Fibroblast of lung (primary cell): ENCODE measurements around the gene RIN3. TPM values are rescaled to one million over a fixed set of nuclear protein-coding genes. Genes with fewer than 3 reads are reported as not detected.

Experiments
- DNase-seq, 2 donors: peaks; one replicate each; pipeline versions ENCODE4 v3.0.0 to v3.0.0-alpha.2; 2010; ENCODE audit warnings: low read depth in 2 of 2
- H2AFZ ChIP-seq: 2 replicates; pipeline ENCODE4 v1.5.1; 2012; ENCODE audit warnings: low read length, control low read depth, inconsistent platforms
- H3K27ac ChIP-seq: 2 replicates; pipeline ENCODE4 v1.5.1; 2011; ENCODE audit warnings: low read length, control low read depth; ENCODE audit not compliant: insufficient read depth
- H3K27me3 ChIP-seq: 2 replicates; pipeline ENCODE4 v1.5.1; 2011; ENCODE audit warnings: mild to moderate bottlenecking, low read length; ENCODE audit not compliant: control insufficient read depth, insufficient read depth
- H3K36me3 ChIP-seq: 2 replicates; pipeline ENCODE4 v1.5.1; 2011; ENCODE audit warnings: low read length; ENCODE audit not compliant: control insufficient read depth, insufficient read depth
- H3K4me1 ChIP-seq: 2 replicates; pipeline ENCODE4 v1.5.1; 2011; ENCODE audit warnings: low read length; ENCODE audit not compliant: control insufficient read depth, insufficient read depth; ENCODE audit errors: extremely low read depth
- H3K4me2 ChIP-seq: 2 replicates; pipeline ENCODE4 v1.5.1; 2011; ENCODE audit warnings: low read length, control low read depth; ENCODE audit not compliant: insufficient read depth; ENCODE audit errors: extremely low read depth
- H3K4me3 ChIP-seq, 4 experiments: fragments of 200-600 bp in 1 of 4; sonication (generic) in 1 of 4; replicated peaks in 1 of 4; 2 replicates each; pipeline ENCODE4 v1.5.1; 2011 to 2016; ENCODE audit warnings: low read length in 4 of 4, low read depth in 3 of 4, mild to moderate bottlenecking in 3 of 4, control low read depth in 2 of 4, inconsistent platforms in 1 of 4, mixed read lengths in 1 of 4; ENCODE audit not compliant: insufficient read depth in 1 of 4; ENCODE audit errors: control extremely low read depth in 1 of 4
- H3K79me2 ChIP-seq: 2 replicates; pipeline ENCODE4 v1.5.1; 2012; ENCODE audit warnings: mild to moderate bottlenecking, low read length, inconsistent platforms; ENCODE audit not compliant: control insufficient read depth, insufficient read depth
- H3K9ac ChIP-seq: 2 replicates; pipeline ENCODE4 v1.5.1; 2011; ENCODE audit warnings: mild to moderate bottlenecking, low read length, control low read depth; ENCODE audit not compliant: insufficient read depth
- H3K9me3 ChIP-seq: 2 replicates; pipeline ENCODE4 v1.5.1; 2012; ENCODE audit warnings: low read depth, low read length; ENCODE audit not compliant: control insufficient read depth, insufficient read depth
- H4K20me1 ChIP-seq: 2 replicates; pipeline ENCODE4 v1.5.1; 2011; ENCODE audit warnings: low read length; ENCODE audit not compliant: control insufficient read depth, insufficient read depth; ENCODE audit errors: extremely low read depth
- CTCF ChIP-seq, 2 donors: IDR thresholded peaks in 1 of 2; conservative IDR thresholded peaks in 1 of 2; 1 replicate in 1 of 2; 2 replicates in 1 of 2; pipeline ENCODE4 v1.5.1; 2011 to 2012; ENCODE audit warnings: low read length in 2 of 2, control low read depth in 1 of 2, inconsistent platforms in 1 of 2, low read depth in 1 of 2, mild to moderate bottlenecking in 1 of 2
- EZH2 ChIP-seq: IDR thresholded peaks from 2 replicates; pipeline ENCODE4 v1.5.1; 2012; ENCODE audit warnings: low read length, control low read depth, mild to moderate bottlenecking; ENCODE audit errors: missing control alignments
- polyA plus RNA-seq, 2 donors: library from polyadenylated mRNA; depleted of rRNA in 1 of 2; stranded (reverse) in 1 of 2; unstranded in 1 of 2; fragments of >200 nt; gene quantifications; 2 replicates each; pipeline ENCODE4 v1.2.1, GENCODE V29; 2011 to 2012; ENCODE audit warnings: missing spikeins in 1 of 2
- total RNA-seq: library from RNA; depleted of rRNA; stranded (reverse); fragments of >200 nt; gene quantifications from 2 replicates; pipeline ENCODE4 v1.2.1, GENCODE V29; 2014

The RIN3 gene
- total and polyA plus RNA-seq, 2 donors (not counting 1 experiment from before 2014, with no cell fraction given) = 8.9 to 9.2 TPM

DNA sequence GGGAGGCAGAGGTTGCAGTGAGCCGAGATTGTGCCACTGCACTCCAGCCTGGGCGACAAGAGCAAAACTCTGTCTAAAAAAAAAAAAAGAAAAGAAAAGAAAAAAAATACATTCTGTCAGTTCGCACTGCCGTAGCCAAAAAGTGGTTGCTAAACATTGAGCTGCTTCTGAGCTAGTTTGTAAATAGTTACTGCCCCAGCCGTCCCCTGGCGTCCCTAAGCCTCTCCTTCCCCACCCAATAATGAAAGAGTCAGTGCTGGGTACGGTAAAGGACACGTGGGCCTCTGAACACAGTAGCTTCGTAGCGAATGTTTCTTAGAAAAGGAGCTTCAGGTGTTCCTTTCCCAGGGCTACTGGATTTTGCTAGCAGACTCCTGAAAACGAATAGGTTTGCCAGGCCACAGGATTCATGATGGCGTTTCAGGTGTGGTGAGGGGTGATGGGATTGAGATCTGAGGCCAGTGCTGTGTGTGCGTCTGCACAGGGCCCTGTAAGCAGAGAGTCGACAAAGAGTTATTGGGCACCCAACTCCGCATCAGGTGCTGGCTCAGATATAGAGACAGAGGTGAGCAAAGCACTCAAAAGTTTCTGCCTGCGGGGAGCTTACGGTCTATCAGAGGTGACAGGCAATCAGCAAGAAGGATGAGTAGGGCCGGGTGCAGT is 140.8 kb downstream of the RIN3 start:
- Histone ChIP-seq H3K36me3 (peaks cover 19% of the 10 kb centered on the region), H4K20me1 (no peaks in the 10 kb centered on the region), H3K4me1 (peaks cover 9% of the 10 kb centered on the region), H3K79me2 (no peaks in the 10 kb centered on the region), H2AFZ (no peak overlapping the region), H3K27me3 (no peaks in the 10 kb centered on the region), H3K27ac (no peak overlapping the region), H3K9ac (no peak overlapping the region), H3K4me3 (no peak overlapping the region), H3K4me2 (no peak overlapping the region), H3K9me3 (no peaks in the 10 kb centered on the region)
- TF ChIP-seq CTCF (conservative IDR thresholded peaks at IDR 0.05 in 1 of 2, IDR thresholded peaks at IDR 0.05 in 1 of 2; ENCODE audit: low read depth in 1 of 2, low read length in 2 of 2) (no peak), EZH2 (no peak)
- no peak for DNase-seq

DNA sequence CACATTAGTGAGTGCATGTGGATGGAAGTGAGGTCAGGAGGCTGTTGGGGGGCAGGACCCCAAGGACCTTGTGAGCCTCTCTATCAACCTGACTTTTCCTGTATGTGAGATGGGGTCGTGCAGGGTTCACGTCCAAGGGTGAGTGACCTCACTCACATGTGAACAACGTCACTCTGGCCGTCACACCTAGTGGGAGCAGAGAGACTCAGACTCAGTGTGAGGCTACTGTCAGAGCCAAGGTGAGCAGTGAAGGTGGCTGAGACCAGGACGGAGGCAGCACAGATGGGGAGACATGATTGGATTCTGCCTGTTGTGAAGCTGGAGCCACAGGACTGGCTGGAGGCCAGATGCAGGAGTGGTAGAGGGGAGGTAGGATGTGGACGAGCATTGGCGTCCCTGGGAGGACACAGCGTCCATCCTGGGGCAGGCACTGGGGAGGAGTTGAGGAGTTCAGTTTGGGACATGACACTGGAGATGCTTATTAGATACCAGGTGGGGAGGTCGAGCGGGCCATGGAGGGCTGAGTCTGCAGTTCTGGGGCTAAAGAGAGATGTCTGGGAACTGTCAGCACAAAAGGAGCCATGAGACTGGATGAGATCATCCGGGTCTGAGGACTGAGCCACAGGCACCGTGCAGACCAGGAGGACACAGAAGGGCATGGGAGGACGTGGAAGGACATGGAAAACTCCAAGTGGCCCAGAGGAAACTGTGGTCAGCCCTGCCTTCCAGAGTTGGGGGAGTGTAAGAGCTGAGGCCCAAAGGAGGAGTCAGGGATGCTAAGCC is 142.0 kb downstream of the RIN3 start:
- H3K9me3 ChIP-seq = no peaks in the 10 kb centered on the region
- no peaks in the 10 kb centered on the region for H4K20me1 ChIP-seq
- H3K4me1 ChIP-seq = peaks cover under 1% of the 10 kb centered on the region
- H3K27ac ChIP-seq = no peak overlapping the region
- no peaks in the 10 kb centered on the region for H3K79me2 ChIP-seq
- H3K4me3 ChIP-seq = no peak overlapping the region
- no peak overlapping the region for H2AFZ ChIP-seq
- no peak overlapping the region for H3K4me2 ChIP-seq
- DNase-seq = no peak
- H3K27me3 ChIP-seq = no peaks in the 10 kb centered on the region
- H3K9ac ChIP-seq = no peak overlapping the region
- TF ChIP-seq EZH2 = no peak
- no peak for TF ChIP-seq CTCF (conservative IDR thresholded peaks at IDR 0.05 in 1 of 2, IDR thresholded peaks at IDR 0.05 in 1 of 2; ENCODE audit: low read depth in 1 of 2, low read length in 2 of 2)
- peaks cover 18% of the 10 kb centered on the region for H3K36me3 ChIP-seq

DNA sequence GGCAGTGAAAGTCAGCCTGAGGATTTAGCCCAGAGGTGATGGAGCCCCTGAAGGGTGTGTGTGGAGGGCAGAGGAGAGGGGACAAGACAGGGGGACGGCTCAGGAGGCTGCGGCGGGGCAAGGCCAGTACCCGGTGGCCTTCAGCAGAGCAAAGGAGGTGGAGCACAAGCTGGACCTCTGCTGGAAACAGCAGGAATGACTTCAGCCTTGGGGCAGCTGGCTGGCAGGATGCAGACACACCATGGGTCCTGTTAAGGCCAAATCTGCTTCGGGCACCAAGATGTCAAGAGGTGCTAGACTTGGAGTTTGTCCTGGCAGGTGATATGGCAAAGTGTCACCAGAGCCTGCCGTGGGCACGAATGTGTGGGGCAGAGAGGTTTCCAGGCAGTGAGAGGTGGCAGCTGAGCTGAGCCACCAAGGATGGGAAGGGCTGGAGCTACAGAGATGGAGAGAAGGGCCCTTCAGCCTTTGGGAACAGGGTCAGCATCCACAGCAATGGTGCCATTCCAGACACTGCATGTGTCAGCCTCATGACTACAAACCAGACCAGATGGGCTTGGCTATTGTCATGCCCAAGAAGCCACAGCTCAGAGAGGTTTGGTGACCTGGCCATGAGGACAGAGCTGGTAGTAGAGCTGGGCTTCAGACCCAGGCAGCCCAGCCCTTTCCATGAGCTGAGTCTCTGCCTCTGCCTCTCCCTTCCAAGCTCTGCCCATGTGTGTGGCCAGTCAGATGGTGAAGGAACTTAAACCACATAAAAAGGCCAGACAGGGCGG is 142.9 kb downstream of the RIN3 start:
- no peaks in the 10 kb centered on the region for H3K27me3 ChIP-seq
- H3K4me2 ChIP-seq = no peak overlapping the region
- no peak for TF ChIP-seq EZH2
- peak in 1 of 2 donors; percentile 13 for TF ChIP-seq CTCF (conservative IDR thresholded peaks at IDR 0.05 in 1 of 2, IDR thresholded peaks at IDR 0.05 in 1 of 2; ENCODE audit: low read depth in 1 of 2, low read length in 2 of 2)
- H2AFZ ChIP-seq = no peak overlapping the region
- no peaks in the 10 kb centered on the region for H3K9me3 ChIP-seq
- no peak overlapping the region for H3K9ac ChIP-seq
- peaks cover 15% of the 10 kb centered on the region for H3K36me3 ChIP-seq
- no peak for DNase-seq
- no peak overlapping the region for H3K4me3 ChIP-seq
- no peak overlapping the region for H3K27ac ChIP-seq
- no peaks in the 10 kb centered on the region for H3K79me2 ChIP-seq
- no peaks in the 10 kb centered on the region for H4K20me1 ChIP-seq
- no peaks in the 10 kb centered on the region for H3K4me1 ChIP-seq
